Osteoblast (primary cell): ENCODE results near the gene OCA2. TPM values are rescaled to one million over a fixed set of nuclear protein-coding genes. Genes with fewer than 3 reads are reported as not detected.

Experiments
- DNase-seq: peaks from one replicate; pipeline ENCODE4 v3.0.0; 2011; ENCODE audit warnings: low spot score, mixed read lengths; ENCODE audit not compliant: insufficient read length; ENCODE audit errors: missing footprints
- H2AFZ ChIP-seq: 2 replicates; pipeline ENCODE4 v1.6.0; 2011; ENCODE audit warnings: mild to moderate bottlenecking, low read length
- H3K27ac ChIP-seq: 2 replicates; pipeline ENCODE4 v1.5.1; 2011; ENCODE audit warnings: mild to moderate bottlenecking, low read depth, low read length, moderate library complexity
- H3K27me3 ChIP-seq: 2 replicates; pipeline ENCODE4 v1.6.0; 2012; ENCODE audit warnings: mild to moderate bottlenecking, control low read depth, inconsistent platforms, low read length, moderate library complexity; ENCODE audit not compliant: insufficient read depth
- H3K36me3 ChIP-seq: 2 replicates; pipeline ENCODE4 v1.5.1; 2011; ENCODE audit warnings: mild to moderate bottlenecking, low read length, control low read depth, moderate library complexity; ENCODE audit not compliant: insufficient read depth
- H3K4me1 ChIP-seq: 2 replicates; pipeline ENCODE4 v1.5.1; 2011; ENCODE audit warnings: mild to moderate bottlenecking, low read length, control low read depth, moderate library complexity; ENCODE audit not compliant: insufficient read depth
- H3K4me2 ChIP-seq: 2 replicates; pipeline ENCODE4 v1.6.0; 2011; ENCODE audit warnings: mild to moderate bottlenecking, low read length; ENCODE audit not compliant: insufficient read depth
- H3K4me3 ChIP-seq: fragments of 200-600 bp; sonication (generic); 3 replicates; pipeline ENCODE4 v1.5.1; 2012; ENCODE audit warnings: mild to moderate bottlenecking, low read length, inconsistent platforms; ENCODE audit not compliant: insufficient read depth
- H3K79me2 ChIP-seq: 2 replicates; pipeline ENCODE4 v1.6.0; 2012; ENCODE audit warnings: mild to moderate bottlenecking, low read length, control low read depth, inconsistent platforms; ENCODE audit not compliant: insufficient read depth
- H3K9me3 ChIP-seq: 2 replicates; pipeline ENCODE4 v1.5.1; 2011; ENCODE audit warnings: low read depth, low read length, control low read depth
- H4K20me1 ChIP-seq: 2 replicates; pipeline ENCODE4 v1.6.0; 2012; ENCODE audit warnings: mild to moderate bottlenecking, low read length, control low read depth; ENCODE audit not compliant: insufficient read depth
- CTCF ChIP-seq: IDR thresholded peaks from 2 replicates; pipeline ENCODE4 v1.5.1; 2011; ENCODE audit warnings: mild to moderate bottlenecking, low read depth, low read length, moderate library complexity; ENCODE audit errors: extremely low read depth
- total RNA-seq: library from RNA; depleted of rRNA; stranded (reverse); fragments of >200 nt; gene quantifications from 2 replicates; pipeline ENCODE4 v1.2.3, GENCODE V29; 2012

The OCA2 gene
- total RNA-seq, 1 donor: not detected

DNA sequence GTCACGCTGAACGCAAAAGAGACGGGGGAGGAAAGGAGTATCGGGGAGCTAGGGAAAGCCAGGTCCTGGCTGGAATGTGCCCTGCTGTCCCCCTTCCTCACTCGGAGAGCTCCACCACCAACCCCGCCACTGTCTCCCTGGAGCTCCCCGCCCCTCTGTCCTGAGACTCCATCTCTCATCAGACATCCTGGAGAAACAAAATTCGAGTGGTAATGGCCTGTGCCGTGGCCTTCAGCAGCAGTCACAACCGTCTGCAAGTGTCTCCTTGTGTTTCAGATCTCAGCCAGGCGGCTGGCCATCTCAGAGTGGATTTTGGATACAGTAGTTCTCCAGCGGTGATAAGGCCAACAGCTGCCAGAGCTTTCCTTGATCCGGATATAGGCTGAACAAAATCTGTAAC, 76.9 kb downstream of the OCA2 start:
- H2AFZ ChIP-seq: no peak overlapping the region
- no peak overlapping the region for H3K4me3 ChIP-seq
- H3K27me3 ChIP-seq: no peaks in the 10 kb centered on the region
- H3K79me2 ChIP-seq: no peaks in the 10 kb centered on the region
- no peak overlapping the region for H3K27ac ChIP-seq
- DNase-seq: peak; percentile 18
- no peaks in the 10 kb centered on the region for H3K9me3 ChIP-seq
- no peaks in the 10 kb centered on the region for H3K36me3 ChIP-seq
- no peak for TF ChIP-seq CTCF
- no peaks in the 10 kb centered on the region for H3K4me1 ChIP-seq
- no peaks in the 10 kb centered on the region for H4K20me1 ChIP-seq
- H3K4me2 ChIP-seq: no peak overlapping the region

- Histone ChIP-seq H3K27me3 (no peaks in the 10 kb centered on the region), H3K36me3 (no peaks in the 10 kb centered on the region), H2AFZ (no peak overlapping the region)
Measured at GRCh38 chr15:28021281-28022039, 77.7 kb downstream of the OCA2 start.

GRCh38 chr15:28020644-28021043, 78.5 kb downstream of the OCA2 start:
- Histone ChIP-seq H3K36me3 (no peaks in the 10 kb centered on the region), H3K9me3 (no peaks in the 10 kb centered on the region), H2AFZ (no peak overlapping the region), H3K27ac (no peak overlapping the region), H3K27me3 (no peaks in the 10 kb centered on the region), H3K4me2 (no peak overlapping the region), H3K4me3 (no peak overlapping the region), H3K79me2 (no peaks in the 10 kb centered on the region), H4K20me1 (no peaks in the 10 kb centered on the region), H3K4me1 (no peaks in the 10 kb centered on the region)
- peak; percentile 38 for DNase-seq
- no peak for TF ChIP-seq CTCF

More at GRCh38 chr15:28021281-28022039, 77.7 kb downstream of the OCA2 start:
- H3K4me1 ChIP-seq: no peaks in the 10 kb centered on the region
- no peak overlapping the region for H3K27ac ChIP-seq
- no peak overlapping the region for H3K4me3 ChIP-seq
- TF ChIP-seq CTCF: peak; percentile 15
- no peak overlapping the region for H3K4me2 ChIP-seq
- peak; percentile 78 for DNase-seq
- no peaks in the 10 kb centered on the region for H4K20me1 ChIP-seq
- H3K79me2 ChIP-seq: no peaks in the 10 kb centered on the region
- no peaks in the 10 kb centered on the region for H3K9me3 ChIP-seq

- H3K4me3 ChIP-seq: no peak overlapping the region
- H3K27ac ChIP-seq: no peak overlapping the region
Measured at GRCh38 chr15:28019594-28020309, 79.4 kb downstream of the OCA2 start.

More at GRCh38 chr15:28019594-28020309, 79.4 kb downstream of the OCA2 start:
- H3K4me2 ChIP-seq: no peak overlapping the region
- no peaks in the 10 kb centered on the region for H4K20me1 ChIP-seq
- H3K36me3 ChIP-seq: no peaks in the 10 kb centered on the region
- H3K79me2 ChIP-seq: no peaks in the 10 kb centered on the region
- TF ChIP-seq CTCF: no peak
- no peak overlapping the region for H2AFZ ChIP-seq
- H3K9me3 ChIP-seq: no peaks in the 10 kb centered on the region
- no peaks in the 10 kb centered on the region for H3K4me1 ChIP-seq
- DNase-seq: no peak
- H3K27me3 ChIP-seq: no peaks in the 10 kb centered on the region
